Measurements from ENCODE around the gene TLX1.

Gene TLX1

GRCh38 chr10:101172741-101173140 is 41.6 kb downstream of the TLX1 start:
- peaks cover 14% of the 10 kb centered on the region; the same call in 1 of the 2 replicates for H3K9me3 ChIP-seq (ENCODE audit: insufficient read depth, low read length)
- H4K20me1 ChIP-seq (ENCODE audit: low read depth, low read length), result no peaks in the 10 kb centered on the region
- H3K4me3 ChIP-seq (ENCODE audit: insufficient read depth, low read length, poor library complexity, severe bottlenecking), result no peak overlapping the region
- no peaks in the 10 kb centered on the region for H3K27me3 ChIP-seq (ENCODE audit: low read length)
- H2AFZ ChIP-seq (ENCODE audit: low read depth, low read length, severe bottlenecking), result no peak overlapping the region
- no peak overlapping the region for H3K9ac ChIP-seq (ENCODE audit: low read length)
- TF ChIP-seq, protein P1, sequence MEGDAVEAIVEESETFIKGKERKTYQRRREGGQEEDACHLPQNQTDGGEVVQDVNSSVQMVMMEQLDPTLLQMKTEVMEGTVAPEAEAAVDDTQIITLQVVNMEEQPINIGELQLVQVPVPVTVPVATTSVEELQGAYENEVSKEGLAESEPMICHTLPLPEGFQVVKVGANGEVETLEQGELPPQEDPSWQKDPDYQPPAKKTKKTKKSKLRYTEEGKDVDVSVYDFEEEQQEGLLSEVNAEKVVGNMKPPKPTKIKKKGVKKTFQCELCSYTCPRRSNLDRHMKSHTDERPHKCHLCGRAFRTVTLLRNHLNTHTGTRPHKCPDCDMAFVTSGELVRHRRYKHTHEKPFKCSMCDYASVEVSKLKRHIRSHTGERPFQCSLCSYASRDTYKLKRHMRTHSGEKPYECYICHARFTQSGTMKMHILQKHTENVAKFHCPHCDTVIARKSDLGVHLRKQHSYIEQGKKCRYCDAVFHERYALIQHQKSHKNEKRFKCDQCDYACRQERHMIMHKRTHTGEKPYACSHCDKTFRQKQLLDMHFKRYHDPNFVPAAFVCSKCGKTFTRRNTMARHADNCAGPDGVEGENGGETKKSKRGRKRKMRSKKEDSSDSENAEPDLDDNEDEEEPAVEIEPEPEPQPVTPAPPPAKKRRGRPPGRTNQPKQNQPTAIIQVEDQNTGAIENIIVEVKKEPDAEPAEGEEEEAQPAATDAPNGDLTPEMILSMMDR (IDR thresholded peaks at IDR 0.05; ENCODE audit: insufficient read depth, low read length, poor library complexity, severe bottlenecking), result no peak
- TF ChIP-seq EZH2phosphoT487 (conservative IDR thresholded peaks at IDR 0.05; ENCODE audit: low read length), result no peak
- H3K9me2 ChIP-seq (replicated peaks; ENCODE audit: insufficient read depth, low read length), result no peaks in the 10 kb centered on the region
- no peaks in the 10 kb centered on the region for H3K79me2 ChIP-seq (ENCODE audit: insufficient read depth, low read length)
- H3F3A ChIP-seq (ENCODE audit: insufficient read depth), result no peaks in the 10 kb centered on the region
- no peak overlapping the region for H3K27ac ChIP-seq (ENCODE audit: low read depth, low read length)
- no peak overlapping the region for H3K4me2 ChIP-seq (ENCODE audit: low read depth, low read length, poor library complexity, severe bottlenecking)
- no peaks in the 10 kb centered on the region for H3K36me3 ChIP-seq (ENCODE audit: low read length)

GRCh38 chr10:101174319-101174718 is 43.2 kb downstream of the TLX1 start:
- Histone ChIP-seq H3K9ac (ENCODE audit: low read length) (no peak overlapping the region), H3K36me3 (ENCODE audit: low read length) (no peaks in the 10 kb centered on the region), H3K27ac (ENCODE audit: low read depth, low read length) (no peak overlapping the region), H3K27me3 (ENCODE audit: low read length) (no peaks in the 10 kb centered on the region), H3K9me3 (ENCODE audit: insufficient read depth, low read length) (peaks cover 14% of the 10 kb centered on the region; the same call in 1 of the 2 replicates), H4K20me1 (ENCODE audit: low read depth, low read length) (no peaks in the 10 kb centered on the region), H3K4me3 (ENCODE audit: insufficient read depth, low read length, poor library complexity, severe bottlenecking) (no peak overlapping the region), H3F3A (ENCODE audit: insufficient read depth) (no peaks in the 10 kb centered on the region), H3K4me2 (ENCODE audit: low read depth, low read length, poor library complexity, severe bottlenecking) (no peak overlapping the region), H2AFZ (ENCODE audit: low read depth, low read length, severe bottlenecking) (no peak overlapping the region), H3K79me2 (ENCODE audit: insufficient read depth, low read length) (no peaks in the 10 kb centered on the region), H3K9me2 (replicated peaks; ENCODE audit: insufficient read depth, low read length) (no peaks in the 10 kb centered on the region)
- TF ChIP-seq, protein P1 (IDR thresholded peaks at IDR 0.05; ENCODE audit: insufficient read depth, low read length, poor library complexity, severe bottlenecking), result no peak
- TF ChIP-seq EZH2phosphoT487 (conservative IDR thresholded peaks at IDR 0.05; ENCODE audit: low read length), result no peak

DNA sequence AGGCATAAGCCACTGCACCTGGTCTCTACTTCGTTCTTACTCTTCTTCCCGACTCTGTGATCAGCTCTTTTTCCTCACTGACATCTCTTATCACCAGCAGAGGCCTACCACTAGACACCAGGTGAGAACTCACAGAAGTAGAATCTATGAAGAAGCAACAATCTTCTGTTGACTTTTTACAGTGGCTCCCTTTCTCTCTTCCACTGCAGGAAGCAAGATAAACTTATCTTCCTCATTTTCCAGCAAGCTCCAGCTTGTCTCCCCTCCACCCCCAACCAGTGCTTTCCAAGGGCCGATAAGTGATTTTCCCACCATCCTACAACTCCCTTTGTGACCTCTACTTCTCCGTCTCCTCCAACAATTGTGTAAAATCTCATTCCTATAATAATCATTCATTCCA is 45.5 kb downstream of the TLX1 start:
- no peaks in the 10 kb centered on the region for H4K20me1 ChIP-seq (ENCODE audit: low read depth, low read length)
- H2AFZ ChIP-seq (ENCODE audit: low read depth, low read length, severe bottlenecking), result no peak overlapping the region
- no peaks in the 10 kb centered on the region for H3K9me2 ChIP-seq (replicated peaks; ENCODE audit: insufficient read depth, low read length)
- no peak overlapping the region for H3K27ac ChIP-seq (ENCODE audit: low read depth, low read length)
- peaks cover 14% of the 10 kb centered on the region; the same call in 1 of the 2 replicates for H3K9me3 ChIP-seq (ENCODE audit: insufficient read depth, low read length)
- no peak overlapping the region for H3K4me2 ChIP-seq (ENCODE audit: low read depth, low read length, poor library complexity, severe bottlenecking)
- no peak overlapping the region for H3K4me3 ChIP-seq (ENCODE audit: insufficient read depth, low read length, poor library complexity, severe bottlenecking)
- H3F3A ChIP-seq (ENCODE audit: insufficient read depth), result no peaks in the 10 kb centered on the region
- H3K27me3 ChIP-seq (ENCODE audit: low read length), result no peaks in the 10 kb centered on the region
- H3K9ac ChIP-seq (ENCODE audit: low read length), result no peak overlapping the region
- H3K79me2 ChIP-seq (ENCODE audit: insufficient read depth, low read length), result no peaks in the 10 kb centered on the region
- no peaks in the 10 kb centered on the region for H3K36me3 ChIP-seq (ENCODE audit: low read length)
- TF ChIP-seq EZH2phosphoT487 (conservative IDR thresholded peaks at IDR 0.05; ENCODE audit: low read length), result no peak

DNA sequence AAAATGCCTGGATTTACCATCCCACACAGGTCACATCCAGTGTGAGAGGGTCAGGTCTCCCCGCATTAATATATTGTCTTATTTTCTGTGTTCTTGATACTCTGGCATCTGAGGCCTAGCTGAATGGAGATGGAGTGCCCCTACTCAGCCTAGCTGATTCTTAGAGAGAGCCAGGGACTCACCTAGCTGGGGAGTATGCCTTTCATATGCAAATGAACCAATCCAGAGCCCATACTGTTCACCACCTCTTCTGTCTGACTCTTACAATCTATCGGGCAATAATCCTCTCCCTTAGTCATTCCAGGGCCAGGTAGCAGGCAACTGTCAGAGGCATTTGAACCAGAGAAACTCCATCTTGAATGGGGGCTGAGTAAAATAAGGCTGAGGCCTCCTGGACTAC is 51.8 kb downstream of the TLX1 start:
- no peaks in the 10 kb centered on the region for H4K20me1 ChIP-seq (ENCODE audit: low read depth, low read length)
- no peak overlapping the region for H3K27ac ChIP-seq (ENCODE audit: low read depth, low read length)
- H3F3A ChIP-seq (ENCODE audit: insufficient read depth), result no peaks in the 10 kb centered on the region
- H3K4me2 ChIP-seq (ENCODE audit: low read depth, low read length, poor library complexity, severe bottlenecking), result no peak overlapping the region
- H3K36me3 ChIP-seq (ENCODE audit: low read length), result no peaks in the 10 kb centered on the region
- no peak overlapping the region for H2AFZ ChIP-seq (ENCODE audit: low read depth, low read length, severe bottlenecking)
- no peak overlapping the region for H3K9ac ChIP-seq (ENCODE audit: low read length)
- H3K4me3 ChIP-seq (ENCODE audit: insufficient read depth, low read length, poor library complexity, severe bottlenecking), result no peak overlapping the region
- no peaks in the 10 kb centered on the region for H3K9me2 ChIP-seq (replicated peaks; ENCODE audit: insufficient read depth, low read length)
- H3K27me3 ChIP-seq (ENCODE audit: low read length), result no peaks in the 10 kb centered on the region
- no peaks in the 10 kb centered on the region for H3K9me3 ChIP-seq (ENCODE audit: insufficient read depth, low read length)
- TF ChIP-seq, protein P1 (IDR thresholded peaks at IDR 0.05; ENCODE audit: insufficient read depth, low read length, poor library complexity, severe bottlenecking), result no peak
- TF ChIP-seq EZH2phosphoT487 (conservative IDR thresholded peaks at IDR 0.05; ENCODE audit: low read length), result no peak
- no peaks in the 10 kb centered on the region for H3K79me2 ChIP-seq (ENCODE audit: insufficient read depth, low read length)

Measured in SU-DHL-6 (cell line).